Transverse colon (tissue), 4 donors: ENCODE results near the gene MPDU1.

Source experiments
- EP300 ChIP-seq: sonication (generic); formaldehyde crosslinking; IDR thresholded peaks from one replicate; pipeline ENCODE4 v1.6.1; 2017; ENCODE audit warnings: antibody characterized with exemption, low read depth
- POLR2A ChIP-seq: fragments of 450-650 bp; IDR thresholded peaks from one replicate; pipeline ENCODE4 v1.6.1; 2016; ENCODE audit warnings: antibody characterized with exemption, mild to moderate bottlenecking, moderate library complexity
- POLR2AphosphoS5 ChIP-seq, 3 donors: sonication (generic); formaldehyde crosslinking; IDR thresholded peaks; one replicate each; pipeline ENCODE4 v1.6.1; 2016; ENCODE audit warnings: antibody characterized with exemption in 3 of 3
- TF ChIP-seq, protein P1 (sequence below), 5 experiments: fragments of 200-600 bp in 3 of 5; fragments of 450-650 bp in 2 of 5; sonication (generic) in 3 of 5; IDR thresholded peaks; 1 replicate in 2 of 5; 2 replicates in 3 of 5; pipeline ENCODE4 v1.5.1; 2016 to 2017; ENCODE audit warnings: antibody characterized with exemption in 5 of 5, inconsistent platforms in 3 of 5, mild to moderate bottlenecking in 2 of 5, moderate library complexity in 1 of 5

DNA sequence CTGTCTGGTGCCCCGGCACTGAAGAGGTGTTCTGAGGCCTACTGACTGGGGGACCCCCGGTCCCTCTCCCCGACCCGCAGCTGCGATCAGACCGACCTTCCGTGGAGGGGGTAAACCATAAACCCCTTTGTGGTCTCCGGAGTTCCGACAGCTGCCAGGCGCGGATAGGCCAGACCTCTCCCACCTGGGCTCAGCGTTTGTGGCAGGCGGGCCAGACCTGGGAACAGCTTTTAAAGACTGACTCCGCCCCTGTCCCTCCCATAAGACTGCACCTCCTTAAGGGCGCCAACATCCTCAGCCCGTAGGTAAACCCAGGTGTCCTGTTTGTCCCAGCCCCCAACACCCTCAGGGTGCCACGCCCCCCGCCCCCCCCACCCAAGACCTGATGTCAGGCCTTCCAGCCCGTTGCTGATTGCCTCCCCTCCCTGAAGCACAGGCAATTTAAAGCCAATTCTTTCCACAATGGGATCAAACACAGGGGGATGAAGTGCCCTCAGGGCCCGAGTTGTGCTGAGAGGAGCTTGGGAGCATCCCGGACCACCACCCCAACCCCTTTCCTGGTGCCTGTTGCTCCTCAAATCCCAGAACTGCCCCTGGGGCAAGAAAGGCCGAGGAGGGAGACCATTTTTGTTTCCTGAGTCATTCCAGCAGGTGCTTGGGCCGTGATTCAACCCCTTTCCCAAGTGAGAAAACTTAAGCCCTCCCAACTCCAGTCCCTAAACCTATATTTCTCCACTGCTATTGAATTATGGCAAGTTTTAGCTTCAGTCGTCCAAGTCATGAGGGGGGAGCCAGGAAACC, 6.4 kb downstream of the MPDU1 start, which contains the start of gene SOX15:
- TF ChIP-seq POLR2A = no peak
- TF ChIP-seq, protein P1, sequence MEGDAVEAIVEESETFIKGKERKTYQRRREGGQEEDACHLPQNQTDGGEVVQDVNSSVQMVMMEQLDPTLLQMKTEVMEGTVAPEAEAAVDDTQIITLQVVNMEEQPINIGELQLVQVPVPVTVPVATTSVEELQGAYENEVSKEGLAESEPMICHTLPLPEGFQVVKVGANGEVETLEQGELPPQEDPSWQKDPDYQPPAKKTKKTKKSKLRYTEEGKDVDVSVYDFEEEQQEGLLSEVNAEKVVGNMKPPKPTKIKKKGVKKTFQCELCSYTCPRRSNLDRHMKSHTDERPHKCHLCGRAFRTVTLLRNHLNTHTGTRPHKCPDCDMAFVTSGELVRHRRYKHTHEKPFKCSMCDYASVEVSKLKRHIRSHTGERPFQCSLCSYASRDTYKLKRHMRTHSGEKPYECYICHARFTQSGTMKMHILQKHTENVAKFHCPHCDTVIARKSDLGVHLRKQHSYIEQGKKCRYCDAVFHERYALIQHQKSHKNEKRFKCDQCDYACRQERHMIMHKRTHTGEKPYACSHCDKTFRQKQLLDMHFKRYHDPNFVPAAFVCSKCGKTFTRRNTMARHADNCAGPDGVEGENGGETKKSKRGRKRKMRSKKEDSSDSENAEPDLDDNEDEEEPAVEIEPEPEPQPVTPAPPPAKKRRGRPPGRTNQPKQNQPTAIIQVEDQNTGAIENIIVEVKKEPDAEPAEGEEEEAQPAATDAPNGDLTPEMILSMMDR (IDR thresholded peaks at IDR 0.05) = no peak
- no peak for TF ChIP-seq EP300
- TF ChIP-seq POLR2AphosphoS5 (IDR thresholded peaks at IDR 0.05) = no peak
